GM18951 (cell line): ENCODE results near the gene SFXN2.
A peak's percentile ranks its signal among the peaks of the same experiment; 100 is the strongest.
"Not testable (repeated sequence)": the region's sequence is repeated elsewhere in the genome, so short reads cannot be mapped to it uniquely, and the experiment has no call there.

Experiments used
- POLR2A ChIP-seq: IDR thresholded peaks from 4 replicates; pipeline ENCODE4 v1.6.1; 2011; ENCODE audit warnings: mild to moderate bottlenecking; ENCODE audit not compliant: insufficient read length, insufficient read depth; ENCODE audit errors: extremely low read depth
- in situ Hi-C: fragments of 300-500 bp; cut with MboI; formaldehyde crosslinking; loops from one replicate; pipeline ENCODE4 v1.12.0; 2022; ENCODE audit warnings: low sequenced_read_pairs, mixed read lengths, inconsistent platforms; ENCODE audit not compliant: unreplicated experiment

The SFXN2 gene

GRCh38 chr10:102714621-102715455 is at the start of gene SFXN2:
Gene SFXN2 (plus strand): TSS chr10:102714636. CDS start chr10:102726637, 12,001 bp downstream.
- in situ Hi-C loops, result no loop called here
- TF ChIP-seq POLR2A, result peak; percentile 75

DNA sequence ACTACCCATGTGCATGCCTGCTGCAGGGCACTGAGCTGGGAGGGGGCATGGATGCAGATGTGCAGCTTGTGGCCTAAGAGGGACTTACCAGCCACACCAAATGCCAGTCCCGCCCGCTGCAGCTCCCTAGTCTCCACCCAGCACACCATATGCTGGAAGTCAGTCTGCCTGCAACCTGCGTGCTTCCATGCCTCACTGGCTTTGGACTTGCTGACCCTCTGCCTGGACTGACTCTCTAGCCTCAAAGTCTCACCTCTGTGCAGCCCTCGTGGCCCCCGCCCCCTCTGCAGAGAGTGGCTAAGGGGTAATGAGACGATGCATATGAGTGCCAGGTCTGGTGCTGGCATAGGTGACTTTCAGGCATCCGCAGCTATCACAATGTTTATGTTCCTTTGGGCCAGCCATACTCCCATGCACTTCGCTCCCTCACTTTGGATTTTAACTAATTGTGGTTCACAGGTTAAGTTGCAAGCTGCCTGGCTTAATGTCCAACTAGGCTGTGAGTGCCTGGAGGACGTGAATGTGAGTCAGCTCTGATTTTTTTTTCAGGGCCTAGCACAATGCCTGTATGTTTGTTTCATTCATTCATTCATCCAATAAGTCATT is 48.4 kb upstream of the SFXN2 start:
- in situ Hi-C loops, result no loop called here
- TF ChIP-seq POLR2A, result no peak

- in situ Hi-C loops, result not testable (repeated sequence)
Observed at GRCh38 chr10:102667411-102667810, 47.0 kb upstream of the SFXN2 start.

DNA sequence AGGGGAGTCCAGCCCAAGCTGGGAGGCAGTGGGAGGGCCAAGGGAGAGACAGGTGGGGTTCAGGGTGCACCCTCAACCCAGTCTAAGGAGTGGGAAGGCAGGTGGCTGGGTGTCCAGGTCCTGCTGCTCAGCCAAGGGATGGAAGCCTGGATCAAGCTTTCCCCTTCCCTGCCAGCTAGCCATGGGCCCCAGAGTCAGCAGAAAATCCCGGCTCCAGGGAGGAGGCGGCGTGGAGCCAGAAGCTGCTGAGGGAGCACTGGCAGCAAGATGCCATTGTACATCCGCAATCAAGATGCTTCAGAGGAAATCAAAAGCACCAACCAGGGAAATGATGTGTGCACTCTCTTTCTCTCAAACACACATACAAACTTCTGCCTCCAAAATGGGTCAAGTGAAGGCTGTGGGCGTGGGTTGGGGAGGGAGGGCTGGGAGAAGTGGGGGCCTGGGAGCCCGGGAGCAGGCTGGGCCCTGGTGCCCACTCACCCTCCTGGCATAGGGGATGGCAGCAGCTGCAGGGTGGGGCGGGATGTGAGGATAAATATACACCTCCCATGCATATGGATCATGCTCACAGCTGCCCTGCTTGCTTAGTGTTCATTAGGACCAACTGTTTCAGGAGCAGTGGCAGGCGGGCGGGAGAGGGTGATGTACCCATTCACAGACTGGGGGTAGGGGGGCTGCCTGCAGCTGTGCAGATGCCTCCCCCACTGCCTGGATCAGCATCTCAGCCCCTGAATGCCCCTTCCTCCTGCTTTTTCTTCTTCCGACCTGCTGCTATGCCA is 45.9 kb upstream of the SFXN2 start:
- in situ Hi-C loops, result no loop called here
- no peak for TF ChIP-seq POLR2A

- in situ Hi-C loops, result no loop called here
- TF ChIP-seq POLR2A, result no peak
Observed at GRCh38 chr10:102669206-102670064, 45.0 kb upstream of the SFXN2 start.

DNA sequence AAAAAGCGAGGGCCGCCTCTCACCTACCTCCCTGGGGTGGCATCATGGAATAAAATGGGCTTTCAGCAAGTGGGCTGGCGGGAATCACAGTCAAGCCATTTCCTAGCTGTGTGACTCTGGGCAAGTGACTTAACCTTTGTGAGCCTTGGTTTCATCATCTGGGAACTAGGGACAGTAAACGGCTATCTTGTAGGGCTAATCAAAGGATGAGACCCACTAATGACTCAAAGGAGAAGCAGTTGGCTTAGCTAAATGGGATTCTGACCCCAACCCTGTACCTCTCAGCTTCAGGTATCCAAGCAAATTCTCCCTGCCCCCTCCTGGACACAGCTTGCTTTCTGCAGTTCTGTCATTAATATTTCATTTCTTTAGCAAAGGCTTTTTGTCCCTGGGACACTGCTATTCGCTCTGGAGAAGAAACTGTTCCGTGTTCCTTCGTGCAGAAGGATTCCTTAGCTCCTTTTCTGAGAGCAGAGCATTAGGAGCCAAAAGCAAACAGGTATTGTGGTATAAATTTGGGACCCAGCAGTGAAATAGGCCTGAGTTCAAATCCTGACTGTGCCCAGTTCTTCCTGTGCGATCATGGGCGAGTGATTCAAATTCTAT is 44.3 kb upstream of the SFXN2 start:
- in situ Hi-C loops, result no loop called here
- no peak for TF ChIP-seq POLR2A

DNA sequence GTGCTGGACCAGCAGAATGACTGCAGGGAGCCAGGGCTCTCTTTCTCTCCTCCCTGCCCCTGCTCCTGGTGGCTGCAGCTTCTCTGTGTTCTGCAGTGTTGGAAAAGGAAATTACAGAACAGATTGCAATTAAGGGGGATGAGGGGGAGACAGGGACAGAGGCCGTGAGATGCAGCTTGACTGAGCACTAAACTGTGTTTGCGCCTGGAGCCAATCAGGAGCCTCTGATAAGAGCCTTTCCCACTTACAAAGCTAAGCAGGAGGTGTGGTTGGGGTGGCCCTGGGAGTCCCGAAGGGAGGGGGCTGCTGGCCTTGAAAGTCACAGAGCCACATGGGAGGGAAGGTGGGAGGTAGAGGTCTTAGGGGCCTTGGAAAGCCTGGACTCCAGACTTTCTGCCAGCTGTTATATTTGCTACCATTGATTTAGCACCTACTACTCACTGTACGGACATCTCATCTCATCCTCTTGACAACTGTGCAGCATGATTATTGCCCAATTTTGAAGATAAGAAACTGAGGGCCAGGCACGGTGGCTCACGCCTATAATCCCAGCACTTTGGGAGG is 43.5 kb upstream of the SFXN2 start:
- TF ChIP-seq POLR2A, result no peak
- in situ Hi-C loops, result no loop called here

GRCh38 chr10:102673236-102673818 is 41.1 kb upstream of the SFXN2 start:
- in situ Hi-C loops, result no loop called here
- no peak for TF ChIP-seq POLR2A

- in situ Hi-C loops, result no loop called here
- TF ChIP-seq POLR2A, result no peak
Observed at GRCh38 chr10:102673819-102674511, 40.5 kb upstream of the SFXN2 start.

DNA sequence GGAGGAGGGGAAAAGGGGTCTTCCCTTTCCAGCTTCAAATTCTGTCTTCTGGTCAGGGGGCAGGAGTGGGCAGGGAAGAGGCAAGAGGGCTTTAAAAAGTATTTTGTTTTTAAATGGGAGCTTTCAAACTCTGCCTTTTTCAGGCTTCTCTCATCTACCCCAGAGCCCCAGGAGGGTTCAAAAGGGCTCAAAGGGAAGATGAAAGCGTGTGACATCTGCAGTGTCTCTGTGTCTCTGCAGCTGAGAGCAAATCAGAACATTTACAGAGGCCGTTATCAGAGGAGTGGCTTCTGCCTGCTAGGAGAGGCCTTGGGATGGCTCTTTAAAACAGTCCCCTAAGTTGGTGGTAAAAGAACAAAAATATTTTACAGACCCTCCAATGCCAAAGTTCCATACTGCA is 39.9 kb upstream of the SFXN2 start:
- no peak for TF ChIP-seq POLR2A

DNA sequence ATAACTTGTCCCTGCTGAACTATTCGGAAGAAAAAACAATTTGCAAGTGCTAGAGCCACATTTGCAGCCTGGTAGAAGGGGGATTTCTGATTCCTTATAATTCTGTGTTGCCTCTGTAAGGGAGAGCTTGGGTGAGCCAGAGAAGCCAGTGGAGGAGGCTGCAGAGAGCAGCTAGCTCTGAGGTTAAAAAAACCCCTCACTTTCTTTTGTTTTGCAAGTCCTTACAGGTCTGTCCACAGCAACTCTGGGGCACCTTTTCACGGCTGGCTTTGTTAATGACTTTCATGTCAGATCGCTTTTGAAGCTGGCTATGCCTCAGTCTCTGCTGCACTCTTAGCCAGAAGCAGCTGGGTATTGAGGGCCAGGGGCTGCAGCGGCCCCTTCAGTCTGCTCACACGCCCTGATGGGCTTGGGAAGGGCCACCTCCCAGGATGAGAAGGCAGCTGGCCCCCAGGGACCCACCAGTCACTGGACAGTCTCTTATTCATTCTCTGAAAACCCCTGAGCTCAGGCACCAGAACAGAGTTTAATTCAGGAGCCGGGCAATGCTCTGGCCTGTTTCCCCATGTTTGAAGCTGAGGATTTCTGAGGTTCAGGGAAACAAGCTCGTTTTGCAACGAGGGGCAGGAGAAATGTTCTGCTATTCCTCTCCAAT is 39.3 kb upstream of the SFXN2 start:
- in situ Hi-C loops, result no loop called here
- no peak for TF ChIP-seq POLR2A

More for the DNA sequence above, 39.9 kb upstream of the SFXN2 start:
- in situ Hi-C loops, result no loop called here
